GM12872 (cell line): ENCODE measurements around the gene MAPRE3.

Experiments
- CTCF ChIP-seq: IDR thresholded peaks from 3 replicates; pipeline ENCODE4 v1.5.1; 2011; ENCODE audit warnings: low read depth, mild to moderate bottlenecking, low read length, moderate library complexity; ENCODE audit not compliant: insufficient read depth

Gene MAPRE3

GRCh38 chr2:27008678-27009077 lies 38.2 kb downstream of the MAPRE3 start:
- no peak for TF ChIP-seq CTCF

- TF ChIP-seq CTCF: no peak
These were observed 38.6 kb downstream of the MAPRE3 start for GRCh38 chr2:27009083-27009482.

GRCh38 chr2:27009716-27010115 lies 39.3 kb downstream of the MAPRE3 start:
- TF ChIP-seq CTCF: no peak

- no peak for TF ChIP-seq CTCF
These were observed 39.7 kb downstream of the MAPRE3 start for GRCh38 chr2:27010139-27010538.

- TF ChIP-seq CTCF: no peak
These were observed 43.3 kb downstream of the MAPRE3 start for GRCh38 chr2:27013738-27014137.

GRCh38 chr2:27014771-27015433 lies 44.5 kb downstream of the MAPRE3 start:
- no peak for TF ChIP-seq CTCF

GRCh38 chr2:27016801-27017325 lies 46.4 kb downstream of the MAPRE3 start:
- TF ChIP-seq CTCF: peak; percentile 73
